Measurements from ENCODE around the gene NTSR2.

DNA sequence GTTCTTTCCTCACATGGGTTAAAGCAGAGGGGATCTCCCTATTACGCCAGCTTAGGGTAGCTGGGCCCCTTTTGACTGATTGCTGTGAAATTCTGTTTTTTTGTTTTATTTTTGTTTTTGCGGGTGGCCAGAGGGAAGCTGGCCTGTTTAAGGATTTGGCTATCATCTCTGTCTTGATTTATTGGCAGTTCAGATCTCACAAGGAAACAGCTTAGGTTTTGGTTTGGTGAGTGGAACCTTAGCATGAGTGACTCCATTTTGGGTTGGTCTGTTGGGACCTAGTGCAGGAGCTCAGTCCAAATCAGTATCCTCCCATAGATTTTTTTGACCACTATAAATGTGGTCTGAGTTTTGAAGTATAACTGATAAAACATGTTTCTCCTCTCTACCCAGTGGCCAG lies 25.6 kb upstream of the NTSR2 start:
- no peak for TF ChIP-seq CTCF (conservative IDR thresholded peaks at IDR 0.05)
- TF ChIP-seq ZFX (IDR thresholded peaks at IDR 0.05) = no peak

Data from C4-2B (cell line).